ENCODE measurements around the gene SENP2.

DNA sequence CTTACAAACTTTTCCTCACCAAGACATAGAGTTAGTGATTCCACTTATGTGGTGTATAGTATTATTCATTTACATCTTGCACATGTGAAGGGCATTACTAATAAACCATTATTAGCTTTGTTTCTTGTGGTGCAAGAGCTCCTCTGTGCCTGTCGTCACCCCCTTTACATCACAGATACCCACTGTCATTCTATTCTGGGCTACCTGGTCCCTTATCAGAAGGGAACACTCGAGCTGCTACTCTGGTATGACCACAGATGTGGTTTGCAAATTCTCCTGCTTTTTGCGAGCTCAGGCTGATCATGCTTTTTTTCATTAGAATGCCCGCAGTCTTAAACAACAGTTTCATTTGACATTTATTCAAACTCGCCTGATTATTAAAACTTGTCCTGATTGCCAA is 13.9 kb upstream of the SENP2 start:
- TF ChIP-seq JUNB (IDR thresholded peaks at IDR 0.05; ENCODE audit: unreplicated experiment): no peak
- TF ChIP-seq, protein P1, sequence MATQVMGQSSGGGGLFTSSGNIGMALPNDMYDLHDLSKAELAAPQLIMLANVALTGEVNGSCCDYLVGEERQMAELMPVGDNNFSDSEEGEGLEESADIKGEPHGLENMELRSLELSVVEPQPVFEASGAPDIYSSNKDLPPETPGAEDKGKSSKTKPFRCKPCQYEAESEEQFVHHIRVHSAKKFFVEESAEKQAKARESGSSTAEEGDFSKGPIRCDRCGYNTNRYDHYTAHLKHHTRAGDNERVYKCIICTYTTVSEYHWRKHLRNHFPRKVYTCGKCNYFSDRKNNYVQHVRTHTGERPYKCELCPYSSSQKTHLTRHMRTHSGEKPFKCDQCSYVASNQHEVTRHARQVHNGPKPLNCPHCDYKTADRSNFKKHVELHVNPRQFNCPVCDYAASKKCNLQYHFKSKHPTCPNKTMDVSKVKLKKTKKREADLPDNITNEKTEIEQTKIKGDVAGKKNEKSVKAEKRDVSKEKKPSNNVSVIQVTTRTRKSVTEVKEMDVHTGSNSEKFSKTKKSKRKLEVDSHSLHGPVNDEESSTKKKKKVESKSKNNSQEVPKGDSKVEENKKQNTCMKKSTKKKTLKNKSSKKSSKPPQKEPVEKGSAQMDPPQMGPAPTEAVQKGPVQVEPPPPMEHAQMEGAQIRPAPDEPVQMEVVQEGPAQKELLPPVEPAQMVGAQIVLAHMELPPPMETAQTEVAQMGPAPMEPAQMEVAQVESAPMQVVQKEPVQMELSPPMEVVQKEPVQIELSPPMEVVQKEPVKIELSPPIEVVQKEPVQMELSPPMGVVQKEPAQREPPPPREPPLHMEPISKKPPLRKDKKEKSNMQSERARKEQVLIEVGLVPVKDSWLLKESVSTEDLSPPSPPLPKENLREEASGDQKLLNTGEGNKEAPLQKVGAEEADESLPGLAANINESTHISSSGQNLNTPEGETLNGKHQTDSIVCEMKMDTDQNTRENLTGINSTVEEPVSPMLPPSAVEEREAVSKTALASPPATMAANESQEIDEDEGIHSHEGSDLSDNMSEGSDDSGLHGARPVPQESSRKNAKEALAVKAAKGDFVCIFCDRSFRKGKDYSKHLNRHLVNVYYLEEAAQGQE (IDR thresholded peaks at IDR 0.05; ENCODE audit: unreplicated experiment): no peak
- no peak for TF ChIP-seq POLR2AphosphoS5 (IDR thresholded peaks at IDR 0.05; ENCODE audit: low read depth)
- TF ChIP-seq, protein P2, sequence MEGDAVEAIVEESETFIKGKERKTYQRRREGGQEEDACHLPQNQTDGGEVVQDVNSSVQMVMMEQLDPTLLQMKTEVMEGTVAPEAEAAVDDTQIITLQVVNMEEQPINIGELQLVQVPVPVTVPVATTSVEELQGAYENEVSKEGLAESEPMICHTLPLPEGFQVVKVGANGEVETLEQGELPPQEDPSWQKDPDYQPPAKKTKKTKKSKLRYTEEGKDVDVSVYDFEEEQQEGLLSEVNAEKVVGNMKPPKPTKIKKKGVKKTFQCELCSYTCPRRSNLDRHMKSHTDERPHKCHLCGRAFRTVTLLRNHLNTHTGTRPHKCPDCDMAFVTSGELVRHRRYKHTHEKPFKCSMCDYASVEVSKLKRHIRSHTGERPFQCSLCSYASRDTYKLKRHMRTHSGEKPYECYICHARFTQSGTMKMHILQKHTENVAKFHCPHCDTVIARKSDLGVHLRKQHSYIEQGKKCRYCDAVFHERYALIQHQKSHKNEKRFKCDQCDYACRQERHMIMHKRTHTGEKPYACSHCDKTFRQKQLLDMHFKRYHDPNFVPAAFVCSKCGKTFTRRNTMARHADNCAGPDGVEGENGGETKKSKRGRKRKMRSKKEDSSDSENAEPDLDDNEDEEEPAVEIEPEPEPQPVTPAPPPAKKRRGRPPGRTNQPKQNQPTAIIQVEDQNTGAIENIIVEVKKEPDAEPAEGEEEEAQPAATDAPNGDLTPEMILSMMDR (conservative IDR thresholded peaks at IDR 0.05; ENCODE audit: low read depth in 2 of 2): no peak
- TF ChIP-seq CREB1 (CRISPR knock-in tag; IDR thresholded peaks at IDR 0.05; ENCODE audit: low read depth): no peak
- TF ChIP-seq EZH2phosphoT487 (IDR thresholded peaks at IDR 0.05; ENCODE audit: unreplicated experiment): no peak
- TF ChIP-seq, protein P3, sequence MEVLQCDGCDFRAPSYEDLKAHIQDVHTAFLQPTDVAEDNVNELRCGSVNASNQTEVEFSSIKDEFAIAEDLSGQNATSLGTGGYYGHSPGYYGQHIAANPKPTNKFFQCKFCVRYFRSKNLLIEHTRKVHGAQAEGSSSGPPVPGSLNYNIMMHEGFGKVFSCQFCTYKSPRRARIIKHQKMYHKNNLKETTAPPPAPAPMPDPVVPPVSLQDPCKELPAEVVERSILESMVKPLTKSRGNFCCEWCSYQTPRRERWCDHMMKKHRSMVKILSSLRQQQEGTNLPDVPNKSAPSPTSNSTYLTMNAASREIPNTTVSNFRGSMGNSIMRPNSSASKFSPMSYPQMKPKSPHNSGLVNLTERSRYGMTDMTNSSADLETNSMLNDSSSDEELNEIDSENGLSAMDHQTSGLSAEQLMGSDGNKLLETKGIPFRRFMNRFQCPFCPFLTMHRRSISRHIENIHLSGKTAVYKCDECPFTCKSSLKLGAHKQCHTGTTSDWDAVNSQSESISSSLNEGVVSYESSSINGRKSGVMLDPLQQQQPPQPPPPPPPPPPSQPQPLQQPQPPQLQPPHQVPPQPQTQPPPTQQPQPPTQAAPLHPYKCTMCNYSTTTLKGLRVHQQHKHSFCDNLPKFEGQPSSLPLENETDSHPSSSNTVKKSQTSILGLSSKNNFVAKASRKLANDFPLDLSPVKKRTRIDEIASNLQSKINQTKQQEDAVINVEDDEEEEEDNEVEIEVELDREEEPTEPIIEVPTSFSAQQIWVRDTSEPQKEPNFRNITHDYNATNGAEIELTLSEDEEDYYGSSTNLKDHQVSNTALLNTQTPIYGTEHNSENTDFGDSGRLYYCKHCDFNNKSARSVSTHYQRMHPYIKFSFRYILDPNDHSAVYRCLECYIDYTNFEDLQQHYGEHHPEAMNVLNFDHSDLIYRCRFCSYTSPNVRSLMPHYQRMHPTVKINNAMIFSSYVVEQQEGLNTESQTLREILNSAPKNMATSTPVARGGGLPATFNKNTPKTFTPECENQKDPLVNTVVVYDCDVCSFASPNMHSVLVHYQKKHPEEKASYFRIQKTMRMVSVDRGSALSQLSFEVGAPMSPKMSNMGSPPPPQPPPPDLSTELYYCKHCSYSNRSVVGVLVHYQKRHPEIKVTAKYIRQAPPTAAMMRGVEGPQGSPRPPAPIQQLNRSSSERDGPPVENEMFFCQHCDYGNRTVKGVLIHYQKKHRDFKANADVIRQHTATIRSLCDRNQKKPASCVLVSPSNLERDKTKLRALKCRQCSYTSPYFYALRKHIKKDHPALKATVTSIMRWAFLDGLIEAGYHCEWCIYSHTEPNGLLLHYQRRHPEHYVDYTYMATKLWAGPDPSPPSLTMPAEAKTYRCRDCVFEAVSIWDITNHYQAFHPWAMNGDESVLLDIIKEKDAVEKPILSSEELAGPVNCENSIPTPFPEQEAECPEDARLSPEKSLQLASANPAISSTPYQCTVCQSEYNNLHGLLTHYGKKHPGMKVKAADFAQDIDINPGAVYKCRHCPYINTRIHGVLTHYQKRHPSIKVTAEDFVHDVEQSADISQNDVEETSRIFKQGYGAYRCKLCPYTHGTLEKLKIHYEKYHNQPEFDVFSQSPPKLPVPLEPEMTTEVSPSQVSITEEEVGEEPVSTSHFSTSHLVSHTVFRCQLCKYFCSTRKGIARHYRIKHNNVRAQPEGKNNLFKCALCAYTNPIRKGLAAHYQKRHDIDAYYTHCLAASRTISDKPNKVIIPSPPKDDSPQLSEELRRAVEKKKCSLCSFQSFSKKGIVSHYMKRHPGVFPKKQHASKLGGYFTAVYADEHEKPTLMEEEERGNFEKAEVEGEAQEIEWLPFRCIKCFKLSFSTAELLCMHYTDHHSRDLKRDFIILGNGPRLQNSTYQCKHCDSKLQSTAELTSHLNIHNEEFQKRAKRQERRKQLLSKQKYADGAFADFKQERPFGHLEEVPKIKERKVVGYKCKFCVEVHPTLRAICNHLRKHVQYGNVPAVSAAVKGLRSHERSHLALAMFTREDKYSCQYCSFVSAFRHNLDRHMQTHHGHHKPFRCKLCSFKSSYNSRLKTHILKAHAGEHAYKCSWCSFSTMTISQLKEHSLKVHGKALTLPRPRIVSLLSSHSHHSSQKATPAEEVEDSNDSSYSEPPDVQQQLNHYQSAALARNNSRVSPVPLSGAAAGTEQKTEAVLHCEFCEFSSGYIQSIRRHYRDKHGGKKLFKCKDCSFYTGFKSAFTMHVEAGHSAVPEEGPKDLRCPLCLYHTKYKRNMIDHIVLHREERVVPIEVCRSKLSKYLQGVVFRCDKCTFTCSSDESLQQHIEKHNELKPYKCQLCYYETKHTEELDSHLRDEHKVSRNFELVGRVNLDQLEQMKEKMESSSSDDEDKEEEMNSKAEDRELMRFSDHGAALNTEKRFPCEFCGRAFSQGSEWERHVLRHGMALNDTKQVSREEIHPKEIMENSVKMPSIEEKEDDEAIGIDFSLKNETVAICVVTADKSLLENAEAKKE (CRISPR knock-in tag; IDR thresholded peaks at IDR 0.05): no peak
- no peak for TF ChIP-seq ZNF331 (CRISPR knock-in tag; IDR thresholded peaks at IDR 0.05; ENCODE audit: low read depth)

Measured in GM23338 (cell line).